ENCODE measurements around the gene GAMT. TPM values are rescaled to one million over a fixed set of nuclear protein-coding genes. Genes with fewer than 3 reads are reported as not detected.
A peak's percentile ranks its signal among the peaks of the same experiment; 100 is the strongest.

Gene GAMT
- total and polyA plus RNA-seq, 2 of the 13 experiments (the other 11 are each of a cell fraction or from before 2014, with no cell fraction given): 115 to 124 TPM

- whole genome bisulfite sequencing (ENCODE audit: low lambda C conversion rate): 97% methylated on average over 28 of the region's 45 CpGs
- H3K27ac ChIP-seq (ENCODE audit: extremely low read length, insufficient read depth, low read length): no peak overlapping the region
- ChIA-PET POLR2A (no interaction called here), CTCF (ENCODE audit: low intra/inter-chr PET ratio, low total read pairs) (no interaction called here)
- H4K20me1 ChIP-seq (ENCODE audit: insufficient read depth, low read length): no peaks in the 10 kb centered on the region
- BruUV-seq (replicated peaks): no TSS peak
- no peak overlapping the region for H3K9ac ChIP-seq (ENCODE audit: insufficient read depth, low read depth, low read length)
- H3K27me3 ChIP-seq (ENCODE audit: control insufficient read depth in 1 of 2, insufficient read depth in 2 of 2, low read length in 2 of 2): no peaks in the 10 kb centered on the region; a peak in 1 of 5 replicates
- DNase-seq (ENCODE audit: low spot score): no peak
- FAIRE-seq: no peak
- in situ Hi-C loops (cut with HindIII; ENCODE audit: extremely low pct_ligation_motif_present, low pct_unique_long_range_greater_than_20kb) (no loop called here), intact Hi-C loops (cut with micrococcal nuclease; ENCODE audit: unreplicated experiment) (no loop called here)
- peaks cover 13% of the 10 kb centered on the region for H3K79me2 ChIP-seq (ENCODE audit: insufficient read depth, low read length)
- H2AFZ ChIP-seq (ENCODE audit: low read length): no peak overlapping the region
- no peaks in the 10 kb centered on the region for H3K9me3 ChIP-seq (ENCODE audit: low read length)
- no peak overlapping the region for H3K4me3 ChIP-seq (replicated peaks in 1 of 3; ENCODE audit: insufficient read depth in 1 of 3, low read depth in 2 of 3, low read length in 3 of 3)
- H3K4me2 ChIP-seq (ENCODE audit: low read depth, low read length): no peak overlapping the region
- H3K4me1 ChIP-seq (ENCODE audit: insufficient read depth, low read length): peaks cover 12% of the 10 kb centered on the region
- TF ChIP-seq ZNF563 (CRISPR knock-in tag; IDR thresholded peaks at IDR 0.05) (no peak), RBFOX2 (IDR thresholded peaks at IDR 0.05; ENCODE audit: low read depth, low read length) (0 out of 2 replicates have a peak, but pooled peaks have one; percentile 30)
- ATAC-seq: no peak
- H3K36me3 ChIP-seq (replicated peaks in 1 of 2; ENCODE audit: control insufficient read depth in 1 of 2, insufficient read depth in 2 of 2, low read length in 2 of 2): peaks cover 9 to 28% of the 10 kb centered on the region in 2 experiments
These were observed 13.4 kb downstream of the GAMT start for GRCh38 chr19:1387684-1388636.

GRCh38 chr19:1386945-1387683, 14.2 kb downstream of the GAMT start:
- Histone ChIP-seq H4K20me1 (ENCODE audit: insufficient read depth, low read length) (no peaks in the 10 kb centered on the region), H2AFZ (ENCODE audit: low read length) (no peak overlapping the region), H3K4me3 (replicated peaks in 1 of 3; ENCODE audit: insufficient read depth in 1 of 3, low read depth in 2 of 3, low read length in 3 of 3) (no peak overlapping the region), H3K9ac (ENCODE audit: insufficient read depth, low read depth, low read length) (no peak overlapping the region), H3K9me3 (ENCODE audit: low read length) (no peaks in the 10 kb centered on the region), H3K4me2 (ENCODE audit: low read depth, low read length) (no peak overlapping the region), H3K4me1 (ENCODE audit: insufficient read depth, low read length) (peaks cover 18% of the 10 kb centered on the region), H3K79me2 (ENCODE audit: insufficient read depth, low read length) (peaks cover 13% of the 10 kb centered on the region), H3K36me3 (replicated peaks in 1 of 2; ENCODE audit: control insufficient read depth in 1 of 2, insufficient read depth in 2 of 2, low read length in 2 of 2) (peaks cover 8 to 28% of the 10 kb centered on the region in 2 experiments; a peak in 4 of 5 replicates), H3K27me3 (ENCODE audit: control insufficient read depth in 1 of 2, insufficient read depth in 2 of 2, low read length in 2 of 2) (no peaks in the 10 kb centered on the region; a peak in 1 of 5 replicates), H3K27ac (ENCODE audit: extremely low read length, insufficient read depth, low read length) (no peak overlapping the region)
- POLR2A ChIA-PET: no interaction called here
- 98% methylated on average over 35 of the region's 39 CpGs for WGBS (ENCODE audit: low lambda C conversion rate)
- DNase-seq (ENCODE audit: low spot score) (no peak), ATAC-seq (no peak), FAIRE-seq (no peak)
- intact Hi-C loops (cut with micrococcal nuclease; ENCODE audit: unreplicated experiment) (no loop called here), in situ Hi-C loops (cut with HindIII; ENCODE audit: extremely low pct_ligation_motif_present, low pct_unique_long_range_greater_than_20kb) (no loop called here)
- CTCF ChIA-PET (ENCODE audit: low intra/inter-chr PET ratio, low total read pairs): no interaction called here
- TF ChIP-seq RBFOX2 (IDR thresholded peaks at IDR 0.05; ENCODE audit: low read depth, low read length) (peak; percentile 33; the same call in 1 of the 2 replicates), ZBTB33 (CRISPR knock-in tag; IDR thresholded peaks at IDR 0.05) (0 out of 2 replicates have a peak, but pooled peaks have one; percentile 8), KAT8 (CRISPR knock-in tag; IDR thresholded peaks at IDR 0.05) (no peak)
- BruUV-seq (replicated peaks): no TSS peak

Measured in HepG2 (cell line).